GM21515 (cell line): ENCODE results near the gene CDC37.
"Not testable (repeated sequence)": the region's sequence is repeated elsewhere in the genome, so short reads cannot be mapped to it uniquely, and the experiment has no call there.

Experiments
- ATAC-seq: cut with Tn5 transposase; IDR thresholded peaks from one replicate; pipeline ENCODE4 v1.9.1; 2021; ENCODE audit not compliant: unreplicated experiment

The CDC37 gene

DNA sequence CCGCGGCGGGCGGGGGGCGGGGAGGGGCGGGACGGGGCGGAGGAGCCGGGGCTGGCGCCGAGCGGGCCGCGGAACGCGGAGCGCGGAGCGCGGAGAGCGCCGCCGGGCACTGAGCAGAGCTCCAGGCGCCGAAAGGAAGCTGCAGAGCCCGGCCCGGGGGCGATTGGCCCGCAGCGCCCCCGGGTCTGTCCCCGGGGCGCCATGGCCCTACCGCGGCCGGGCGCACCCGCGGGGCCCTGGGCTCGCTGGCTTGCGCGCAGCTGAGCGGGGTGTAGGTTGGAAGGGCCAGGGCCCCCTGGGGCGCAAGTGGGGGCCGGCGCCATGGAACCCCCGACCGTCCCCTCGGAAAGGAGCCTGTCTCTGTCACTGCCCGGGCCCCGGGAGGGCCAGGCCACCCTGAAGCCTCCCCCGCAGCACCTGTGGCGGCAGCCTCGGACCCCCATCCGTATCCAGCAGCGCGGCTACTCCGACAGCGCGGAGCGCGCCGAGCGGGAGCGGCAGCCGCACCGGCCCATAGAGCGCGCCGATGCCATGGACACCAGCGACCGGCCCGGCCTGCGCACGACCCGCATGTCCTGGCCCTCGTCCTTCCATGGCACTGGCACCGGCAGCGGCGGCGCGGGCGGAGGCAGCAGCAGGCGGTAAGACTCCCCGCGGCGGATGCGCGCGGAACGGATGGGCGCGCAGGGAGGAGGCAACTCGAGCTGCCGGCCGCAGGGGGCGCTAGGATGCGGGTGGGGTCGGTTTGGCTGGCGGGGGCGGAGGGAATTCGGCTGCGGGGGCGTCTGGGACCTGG is 17.3 kb upstream of the CDC37 start, which contains the start of gene PDE4A:
PDE4A (plus strand) TSS at position 95 of the 796 bp plus-strand sequence; CDS start at position 322, 227 bp downstream.
- ATAC-seq: no peak

DNA sequence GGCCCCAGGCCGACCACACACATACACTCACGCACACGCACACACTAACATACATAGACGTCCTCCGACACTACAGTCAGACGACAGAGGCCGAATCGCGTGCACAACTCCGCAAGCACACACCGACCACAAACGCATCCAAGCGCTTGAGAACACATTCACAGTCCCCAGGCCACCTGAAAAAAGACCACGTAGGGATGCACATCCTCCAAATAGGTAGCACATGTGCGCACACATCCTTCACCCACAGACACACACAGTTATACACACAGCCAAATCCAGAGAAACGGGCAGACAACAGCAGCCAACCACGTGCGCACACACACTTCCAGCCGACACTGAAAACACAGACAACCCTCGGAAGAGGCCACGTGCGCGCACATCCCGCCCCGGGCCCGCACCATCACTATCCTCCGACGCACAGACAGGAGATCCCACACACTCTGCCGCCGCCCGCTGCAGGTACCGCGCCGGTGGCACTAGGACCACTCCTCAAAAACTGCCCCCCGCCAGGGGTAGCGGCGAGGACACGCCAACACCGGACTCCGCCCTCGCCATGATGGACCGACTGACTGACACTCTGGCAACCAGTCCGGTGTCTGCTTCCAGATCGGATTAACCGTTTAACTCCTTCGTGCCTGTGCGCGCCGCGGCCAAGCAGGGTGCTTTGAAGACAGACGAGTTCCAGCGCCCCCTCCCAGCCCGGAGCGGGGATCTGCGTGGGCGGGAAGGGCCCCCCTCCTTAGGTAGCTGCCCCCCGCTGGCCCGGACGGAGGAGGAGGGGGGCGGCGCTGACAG is 16.5 kb upstream of the CDC37 start:
- no peak for ATAC-seq

DNA sequence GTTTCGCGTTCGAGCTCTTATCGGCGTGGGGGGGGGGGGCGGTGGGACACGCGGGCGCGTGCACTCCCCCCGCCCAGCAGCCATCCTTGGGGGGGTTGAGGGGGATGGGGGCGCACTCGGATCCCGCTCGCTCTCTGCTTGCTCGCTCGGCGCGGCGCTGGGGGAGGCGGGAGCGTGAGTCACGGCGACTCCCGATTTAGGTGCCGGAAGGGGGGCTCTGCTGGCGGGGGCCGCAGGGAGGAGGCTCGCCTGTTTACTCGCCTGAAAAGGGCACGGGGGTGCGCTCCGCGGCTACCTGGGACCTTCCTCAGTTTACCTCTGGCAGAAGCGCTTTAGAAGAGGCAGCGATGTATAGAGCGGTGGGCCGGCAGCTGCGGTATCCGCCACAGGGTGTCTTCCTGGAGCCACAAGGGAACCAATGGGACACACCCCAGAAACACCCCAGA is 15.9 kb upstream of the CDC37 start:
- no peak for ATAC-seq

DNA sequence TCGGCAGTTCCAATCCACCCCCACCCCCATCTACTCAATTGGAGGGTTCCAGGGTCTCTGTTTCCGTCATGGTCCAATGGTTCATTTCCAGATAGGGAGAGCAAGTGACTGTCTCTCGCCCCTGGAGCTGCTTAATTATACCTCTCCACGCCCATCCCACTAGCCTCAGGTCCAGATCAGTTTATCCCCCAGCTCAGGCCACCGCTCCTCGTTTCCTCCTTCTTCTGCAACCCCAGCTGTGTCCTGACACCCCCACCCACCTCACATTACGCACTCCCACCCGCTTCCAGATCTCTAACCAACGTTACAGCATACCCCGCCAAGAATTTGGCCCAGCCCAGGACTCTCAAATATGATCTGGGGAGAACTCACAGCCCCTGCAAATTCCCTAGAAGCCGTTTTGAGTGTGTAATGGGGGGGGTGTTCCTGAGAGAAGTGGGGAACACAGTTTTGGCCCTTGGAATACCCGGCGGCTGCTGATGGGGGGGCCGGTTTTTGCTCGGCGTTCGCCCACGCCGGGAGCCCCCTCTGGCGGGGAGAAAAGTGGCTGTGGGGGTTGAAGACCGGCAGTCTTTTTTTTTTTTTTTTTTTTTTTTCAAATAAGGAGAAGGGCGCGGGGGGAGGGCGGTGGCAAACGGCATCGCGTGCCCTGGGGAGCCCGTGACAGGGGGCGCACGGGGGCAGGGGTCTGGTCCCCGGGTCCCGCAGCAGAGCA is 15.3 kb upstream of the CDC37 start:
- ATAC-seq: no peak

DNA sequence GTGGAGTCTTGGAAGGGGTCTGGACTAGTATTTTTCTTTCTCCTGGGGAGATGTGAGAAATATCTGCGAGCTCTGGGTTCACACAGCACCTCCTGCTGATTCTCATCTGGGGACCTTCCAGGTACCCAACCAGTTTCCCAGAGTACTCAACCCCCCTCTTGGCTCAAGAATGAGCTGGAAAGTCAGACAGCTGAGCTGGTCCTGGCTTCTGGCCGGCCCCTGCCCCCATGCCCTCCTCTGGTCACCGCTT is 14.8 kb upstream of the CDC37 start:
- ATAC-seq: no peak

DNA sequence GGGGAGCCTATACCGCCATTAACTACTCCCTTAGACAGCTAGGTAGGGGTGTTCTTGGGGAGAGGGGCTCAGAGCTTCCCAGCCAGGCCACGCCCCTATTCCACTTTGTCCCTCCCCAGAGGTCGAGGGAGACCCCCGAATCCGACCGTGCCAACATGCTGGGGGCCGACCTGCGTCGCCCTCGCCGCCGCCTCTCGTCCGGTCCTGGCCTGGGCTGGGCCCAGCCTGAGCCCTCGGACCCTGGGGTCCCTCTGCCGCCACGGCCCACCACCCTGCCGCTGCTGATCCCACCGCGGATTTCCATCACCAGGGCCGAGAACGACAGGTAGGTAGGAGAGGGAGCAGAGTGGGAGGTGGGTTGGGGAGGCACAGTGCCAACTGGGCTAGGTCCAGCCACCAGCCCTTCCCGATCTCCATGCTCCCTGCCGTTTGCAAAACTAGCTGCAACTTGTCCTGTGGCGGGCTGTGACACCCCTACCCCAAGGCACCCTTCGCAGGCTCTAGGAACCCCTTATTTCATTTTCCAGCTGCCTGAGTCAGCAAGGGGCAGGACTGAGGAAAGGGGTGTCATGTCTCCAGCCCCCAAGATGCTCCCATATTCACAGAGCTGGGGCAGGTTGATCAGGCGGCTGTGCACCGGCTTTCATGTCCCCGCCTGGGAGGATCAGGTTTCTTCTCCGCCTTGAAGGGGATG is 14.3 kb upstream of the CDC37 start:
- ATAC-seq: no peak

DNA sequence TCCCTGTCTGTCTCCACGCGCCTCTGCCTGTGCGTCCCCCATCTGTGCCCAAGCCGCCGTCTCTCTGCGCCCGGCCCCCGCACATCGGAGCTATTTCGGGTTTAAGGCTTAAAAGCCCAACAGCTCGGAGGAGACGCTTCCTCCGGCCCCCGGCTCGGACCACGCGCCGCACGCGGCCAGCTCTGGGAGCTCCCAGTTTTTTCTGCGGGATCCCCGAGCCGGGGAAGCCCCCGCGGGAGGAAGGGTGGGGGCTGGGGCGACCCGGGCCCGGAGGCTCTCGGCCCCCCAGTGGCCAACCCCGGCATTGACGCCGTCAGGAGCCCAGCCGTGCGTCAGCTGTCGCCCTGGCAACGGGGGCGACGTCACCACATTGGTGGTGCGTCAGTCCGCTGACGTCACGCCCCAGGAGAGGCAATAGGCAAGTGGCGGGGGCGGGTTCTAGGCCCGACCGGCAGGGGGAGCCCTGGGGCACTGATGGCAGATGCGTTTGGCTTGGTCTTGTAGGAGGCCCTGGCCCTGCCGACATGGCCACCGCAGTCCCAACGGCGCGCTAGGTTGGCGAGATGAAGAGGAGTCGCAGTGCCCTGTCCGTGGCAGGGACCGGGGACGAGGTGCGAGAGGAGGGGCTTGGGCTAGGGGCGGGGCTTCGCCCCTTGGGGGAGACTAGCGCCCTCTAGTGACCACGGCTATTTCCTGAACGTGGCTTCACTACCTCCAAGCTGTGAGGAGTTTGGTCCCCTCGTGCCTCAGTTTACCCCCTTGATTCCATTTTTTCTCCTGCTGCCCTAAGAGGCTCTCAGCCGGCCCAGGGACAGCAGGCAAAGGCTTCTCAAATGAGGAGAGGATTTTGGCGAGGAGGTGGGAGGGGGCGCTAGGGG is 13.3 kb upstream of the CDC37 start:
- peak; percentile 44 for ATAC-seq

DNA sequence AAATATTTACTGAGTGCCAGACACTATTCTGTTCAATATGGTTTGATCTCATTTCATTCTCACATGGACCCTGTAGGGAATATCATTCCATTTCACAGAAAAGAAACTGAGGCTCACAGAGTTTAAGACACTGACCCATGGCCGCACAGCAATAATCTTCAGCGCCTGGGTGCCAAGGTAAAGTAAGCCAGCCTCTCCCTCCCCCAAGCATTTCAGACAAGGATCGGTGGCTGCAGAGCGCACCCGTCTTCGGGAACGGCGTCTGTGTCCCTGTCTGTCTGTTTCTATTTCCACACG is 12.7 kb upstream of the CDC37 start:
- ATAC-seq: no peak

DNA sequence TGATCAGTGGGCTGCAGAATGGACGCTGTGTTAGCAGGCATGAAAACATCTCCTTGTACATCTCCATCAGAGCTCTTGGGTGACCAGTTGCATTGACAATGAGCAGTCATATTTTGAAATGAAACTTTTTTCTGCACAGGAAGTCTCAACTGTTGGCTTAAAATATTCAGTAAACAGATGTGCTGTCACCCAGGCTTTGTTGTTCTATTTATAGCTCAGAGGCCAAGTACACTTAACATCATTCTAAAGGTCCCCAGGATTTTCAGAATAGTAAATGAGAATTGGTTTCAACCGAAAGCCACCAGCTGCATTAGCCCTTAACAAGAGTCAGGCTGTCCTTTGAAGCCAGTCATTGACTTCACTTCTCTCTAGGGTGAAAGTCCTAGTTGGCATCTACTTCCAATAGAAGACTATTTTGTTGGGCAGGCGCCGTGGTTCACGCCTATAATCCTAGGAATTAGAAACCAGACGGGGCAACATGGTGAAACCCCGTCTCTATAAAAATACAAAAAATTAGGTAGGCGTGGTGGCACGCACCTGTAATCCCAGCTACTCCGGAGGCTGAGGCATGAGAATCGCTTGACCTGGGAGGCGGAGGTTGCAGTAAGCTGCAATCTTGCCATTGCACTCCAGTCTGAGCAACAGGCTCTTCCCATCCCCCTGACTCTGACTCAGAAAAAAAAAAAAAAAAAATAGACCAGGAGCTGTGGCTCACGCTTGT is 9.1 kb upstream of the CDC37 start:
- peak; percentile 47 for ATAC-seq

DNA sequence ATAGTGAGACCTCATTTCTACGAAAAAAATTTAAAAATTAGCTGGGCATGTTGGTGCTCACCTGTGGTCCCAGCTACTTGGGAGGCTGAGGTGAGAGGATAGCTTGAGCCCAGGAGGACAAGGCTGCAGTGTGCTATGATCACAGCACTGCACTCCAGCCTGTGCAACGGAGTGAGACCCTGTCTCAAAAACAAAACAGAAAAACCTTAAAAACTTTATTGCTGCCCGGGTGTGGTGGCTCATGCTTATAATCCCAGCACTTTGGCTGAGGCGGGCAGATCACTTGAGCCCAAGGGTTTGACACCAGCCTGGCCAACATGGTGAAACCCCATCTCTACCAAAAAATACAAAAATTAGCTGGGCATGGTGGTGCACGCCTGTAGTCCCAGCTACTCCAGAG is 7.9 kb upstream of the CDC37 start:
- not testable (repeated sequence) for ATAC-seq

DNA sequence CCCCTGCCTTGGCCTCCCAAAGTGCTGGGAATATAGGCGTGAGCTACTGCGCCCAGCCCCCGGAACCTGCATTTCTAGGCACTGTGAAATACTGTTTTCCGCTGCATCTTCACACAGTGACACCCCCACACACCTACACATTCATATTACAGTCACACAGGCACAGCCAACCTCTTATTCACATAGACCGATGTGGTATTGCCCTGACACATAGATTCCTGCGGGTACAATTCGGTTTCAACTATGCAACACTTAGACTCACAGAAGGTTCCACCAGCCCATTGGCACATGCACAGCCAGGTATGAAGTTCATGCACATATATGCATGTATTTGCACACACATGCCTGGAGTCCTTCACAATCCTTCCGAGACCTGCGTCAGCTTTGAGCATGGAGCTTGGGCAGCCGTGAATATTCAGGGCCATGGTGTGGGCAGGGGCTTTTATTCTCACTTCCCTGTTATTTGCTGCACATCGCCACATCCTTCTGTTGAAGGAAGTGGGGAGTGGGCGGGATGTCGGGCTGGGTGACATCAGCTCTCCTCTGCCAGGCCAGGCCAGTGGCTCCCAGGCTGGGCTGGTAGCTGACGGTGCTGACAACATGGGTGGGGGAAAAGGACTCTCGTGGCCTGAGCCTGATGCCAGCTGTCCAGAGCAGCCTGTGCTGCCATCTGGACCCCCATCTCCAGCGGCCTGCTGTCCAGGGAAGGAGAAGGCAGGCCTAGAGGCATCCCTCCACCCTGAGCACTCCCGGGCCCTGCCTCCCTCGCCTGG is 5.4 kb upstream of the CDC37 start:
- ATAC-seq: no peak

DNA sequence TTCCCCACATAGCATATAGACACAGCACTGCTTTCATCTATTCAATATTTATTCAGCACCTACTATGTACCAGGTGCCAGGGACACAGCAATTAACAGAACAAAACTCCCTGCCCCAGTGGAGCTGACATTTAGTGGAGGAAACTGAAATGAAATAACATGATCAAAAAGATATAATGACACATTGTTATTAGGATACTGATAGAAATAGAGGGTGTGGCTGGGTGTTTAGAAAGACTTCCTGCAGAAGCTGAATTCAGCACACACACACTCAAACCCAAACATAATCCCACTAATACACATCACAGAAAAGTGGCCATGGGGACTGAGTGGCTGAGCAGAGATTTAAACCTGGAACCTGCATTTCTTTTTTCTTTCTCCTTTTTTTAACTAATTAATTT is 3.8 kb upstream of the CDC37 start:
- ATAC-seq: no peak

DNA sequence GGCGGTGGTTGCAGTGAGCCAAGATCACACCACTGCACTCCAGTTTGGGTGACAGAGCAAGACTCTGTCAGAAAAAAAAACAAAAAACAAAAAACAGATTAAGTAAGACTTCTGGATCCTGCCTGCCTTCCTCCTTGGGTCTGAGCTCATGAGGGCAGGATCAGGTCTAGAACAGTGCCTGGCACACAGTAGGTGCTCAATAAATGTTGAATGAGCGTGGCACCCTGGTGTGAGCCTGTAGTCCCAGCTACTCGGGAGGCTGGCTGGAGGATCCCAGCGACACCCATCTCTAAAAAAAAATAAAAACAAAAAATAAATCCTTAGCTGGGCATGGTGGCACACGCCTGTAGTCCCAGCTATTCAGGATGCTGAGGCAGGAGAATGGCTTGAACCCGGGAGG is 2.8 kb upstream of the CDC37 start:
- no peak for ATAC-seq

DNA sequence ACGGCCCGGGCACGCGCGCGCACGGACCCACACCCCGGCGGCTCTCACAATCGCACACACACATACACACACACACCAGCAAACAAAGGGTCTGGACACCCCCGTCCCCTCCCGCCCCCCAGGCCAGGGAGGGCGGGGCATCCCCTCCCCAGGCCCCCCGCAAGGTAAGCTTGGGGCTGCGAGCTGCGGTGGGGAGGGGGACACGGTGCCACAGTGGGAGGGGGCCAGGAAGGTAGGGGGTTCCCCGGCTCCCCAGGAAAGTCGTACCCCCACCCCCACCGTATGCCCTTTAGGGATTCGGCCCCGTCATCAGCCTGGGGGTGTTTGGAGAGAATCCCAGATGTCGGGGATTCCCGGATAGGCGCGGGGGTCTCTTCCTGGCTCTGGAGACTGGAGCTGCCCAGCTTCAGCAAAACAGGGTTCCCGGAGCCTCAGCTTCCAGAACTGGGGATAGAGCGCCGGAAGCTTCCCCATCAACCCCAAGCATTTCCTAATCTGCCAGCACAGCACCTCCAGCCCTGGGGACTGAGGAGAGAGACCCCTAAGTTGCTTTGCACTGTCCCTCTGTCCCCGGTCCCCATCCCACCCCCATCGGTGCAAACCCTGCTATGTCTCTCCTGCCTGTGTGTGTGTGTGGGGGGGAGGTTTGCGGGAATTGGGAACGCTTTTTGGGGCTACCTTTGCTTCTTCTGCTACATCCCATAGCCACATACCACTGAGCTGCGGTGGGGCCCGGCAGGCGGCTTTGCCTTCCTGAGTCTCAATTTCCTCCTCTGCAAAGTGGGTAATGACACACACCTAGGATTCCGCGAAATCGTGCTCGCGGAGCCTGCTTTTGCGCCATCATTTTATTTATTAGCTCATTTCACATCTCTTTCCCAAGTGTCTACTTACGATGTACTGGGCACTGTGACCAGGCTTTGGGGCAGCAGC is 1.8 kb upstream of the CDC37 start:
- no peak for ATAC-seq

DNA sequence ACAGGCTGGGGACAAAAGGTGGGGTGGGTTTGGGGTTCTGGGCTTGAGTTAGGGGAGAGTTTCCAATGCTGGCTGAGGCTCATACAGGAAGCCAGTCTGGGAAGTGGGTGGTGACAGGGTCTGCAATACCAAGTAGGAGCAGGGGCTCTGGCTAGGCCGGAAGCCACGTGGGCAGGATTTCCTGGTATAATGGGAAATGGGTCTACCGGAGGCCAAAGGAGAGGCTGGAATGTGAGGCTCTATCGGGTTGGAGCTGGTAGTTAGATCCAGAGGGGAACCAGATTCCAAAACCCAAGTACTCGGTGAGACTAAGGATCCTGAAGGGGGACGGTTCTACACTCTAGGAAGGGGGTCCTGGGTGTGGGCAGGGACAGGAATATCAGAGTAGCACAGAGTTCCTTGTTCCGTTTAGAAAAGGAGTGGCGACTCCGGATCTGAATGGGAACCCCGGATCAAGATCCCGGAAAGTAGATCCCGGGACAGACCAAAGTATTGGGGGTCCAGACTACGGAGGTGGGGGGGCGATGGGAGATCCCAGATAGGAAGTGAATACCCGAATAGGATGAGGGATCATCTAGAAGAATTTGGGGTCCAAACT is 802 bp downstream of the CDC37 start:
- ATAC-seq: no peak

DNA sequence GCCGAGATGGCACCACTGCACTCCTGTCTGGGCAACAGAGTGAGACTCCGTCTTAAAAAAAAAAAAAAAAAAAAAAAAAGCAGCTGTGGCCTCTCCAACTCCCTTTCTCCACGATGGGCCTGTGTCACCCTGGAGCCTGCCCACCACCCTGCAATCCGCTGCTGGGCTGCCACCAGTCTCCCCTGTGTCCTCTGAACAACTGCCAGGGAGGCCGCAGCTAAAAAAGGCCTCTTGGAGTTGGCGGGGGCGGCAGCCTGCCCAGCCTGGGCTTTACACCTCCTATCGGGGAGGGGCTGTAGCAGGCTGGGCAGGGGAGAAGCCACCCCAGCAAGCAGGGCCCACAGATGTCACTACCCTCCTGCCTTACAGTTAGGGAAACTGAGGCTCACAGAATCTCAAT is 3.5 kb downstream of the CDC37 start:
- ATAC-seq: no peak

DNA sequence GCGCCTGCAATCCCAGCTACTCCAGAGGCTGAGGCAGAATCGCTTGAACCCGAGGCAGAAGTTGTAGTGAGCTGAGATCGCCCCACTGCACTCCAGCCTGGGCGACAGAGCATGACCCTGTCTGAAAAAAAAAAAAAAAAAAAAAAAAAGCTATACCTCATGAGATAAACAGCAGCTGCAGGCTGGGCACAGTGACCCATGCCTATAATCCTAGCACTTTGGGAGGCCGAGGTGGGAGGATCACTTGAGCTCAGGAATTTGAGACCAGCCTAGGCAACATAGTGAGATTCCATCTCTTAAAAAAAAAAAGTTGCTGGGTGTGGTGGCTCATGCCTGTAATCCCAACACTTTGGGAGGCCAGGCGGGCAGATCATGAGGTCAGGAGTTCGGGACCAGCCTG is 4.0 kb downstream of the CDC37 start:
- not testable (repeated sequence) for ATAC-seq

DNA sequence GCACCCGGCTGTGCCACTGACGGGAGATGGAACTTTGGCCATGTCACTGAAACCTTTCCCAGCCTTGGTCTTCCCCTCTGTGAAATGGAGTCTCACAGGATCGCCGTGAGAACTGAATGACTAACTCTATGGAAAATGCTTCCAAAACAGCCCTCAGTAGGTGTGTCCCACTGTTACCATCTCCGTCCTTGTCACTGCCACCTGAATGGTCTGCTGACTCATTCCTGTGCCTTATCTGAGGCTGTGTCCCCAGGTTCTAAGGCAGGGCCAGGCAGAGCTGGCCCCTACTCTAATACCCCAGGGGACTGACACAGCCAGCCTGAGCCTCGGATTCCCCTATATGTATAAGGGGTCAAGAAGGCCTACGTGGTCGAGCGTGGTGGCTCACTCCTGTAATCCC is 4.5 kb downstream of the CDC37 start:
- ATAC-seq: no peak
